Kidney capillary endothelial cell (primary cell): ENCODE data around the gene SLC2A5.
"Not testable (repeated sequence)": the region's sequence is repeated elsewhere in the genome, so short reads cannot be mapped to it uniquely, and the experiment has no call there.

Experiments used
- DNase-seq: peaks from one replicate; pipeline ENCODE4 v3.0.0-alpha.2; 2018; ENCODE audit warnings: low spot score

The SLC2A5 gene

GRCh38 chr1:9033363-9033762, 36.1 kb downstream of the SLC2A5 start:
- DNase-seq, result no peak

GRCh38 chr1:9031484-9032259, 37.8 kb downstream of the SLC2A5 start:
- DNase-seq, result no peak

DNA sequence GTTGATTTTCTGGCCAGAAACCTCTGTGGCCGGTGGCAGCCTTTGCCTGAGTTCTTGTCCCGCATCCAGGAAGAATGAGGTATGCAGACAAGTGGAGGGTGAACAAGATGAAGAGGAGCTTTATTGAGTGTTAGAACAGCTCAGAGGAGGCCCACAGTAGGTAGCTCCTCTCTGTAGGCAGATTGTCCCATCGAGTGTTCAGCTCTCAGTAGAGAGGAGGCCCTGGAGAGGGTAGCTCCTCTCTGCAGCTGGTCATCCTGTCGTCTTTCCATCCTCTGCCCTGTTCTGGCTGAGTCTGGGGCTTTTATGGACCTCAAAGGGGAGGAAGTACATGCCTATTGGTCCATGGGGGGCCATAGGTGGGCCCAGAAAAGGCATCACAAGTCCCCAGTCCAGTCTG, 38.4 kb downstream of the SLC2A5 start:
- DNase-seq, result not testable (repeated sequence)

GRCh38 chr1:9028921-9029705, 40.3 kb downstream of the SLC2A5 start:
- no peak for DNase-seq

DNA sequence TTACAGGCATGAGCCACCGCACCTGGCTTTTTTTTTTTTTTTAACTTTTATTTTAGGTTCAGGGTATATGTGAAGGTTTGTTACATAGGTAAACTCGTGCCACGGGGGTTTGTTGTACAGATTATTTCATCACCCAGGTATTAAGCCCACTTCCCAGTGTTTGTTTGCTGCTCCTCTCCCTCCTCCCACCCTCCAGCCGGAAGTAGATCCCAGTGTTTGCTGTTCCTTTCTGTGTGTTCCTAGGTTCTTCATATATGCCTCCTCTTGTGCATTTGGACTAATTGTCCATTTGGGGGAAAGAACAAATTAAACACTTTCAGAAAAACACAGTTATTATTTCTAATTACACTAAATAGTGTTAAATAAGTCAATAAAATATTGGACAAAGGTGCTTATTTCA, 42.1 kb downstream of the SLC2A5 start:
- DNase-seq, result no peak

DNA sequence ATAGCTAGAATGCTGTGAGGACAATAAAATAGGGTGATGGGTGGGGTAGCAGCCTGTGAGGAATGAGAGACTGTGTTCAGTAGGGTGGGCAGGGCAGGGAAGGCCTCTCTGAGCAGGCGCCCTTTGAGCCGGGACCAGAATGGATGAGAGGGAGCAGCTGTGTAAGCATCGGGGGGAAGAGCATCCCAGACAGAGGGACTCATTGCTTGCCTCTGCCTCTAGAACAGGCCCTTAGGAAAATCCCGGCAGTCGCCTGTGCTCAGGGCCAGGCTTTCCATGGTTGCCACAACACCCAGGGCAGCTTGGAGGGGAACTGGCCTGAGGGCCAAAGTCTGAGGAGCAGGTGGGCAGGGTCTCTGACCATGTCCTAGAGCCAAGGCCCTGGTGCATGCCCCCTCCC, 44.0 kb downstream of the SLC2A5 start:
- no peak for DNase-seq

GRCh38 chr1:9024837-9025236, 44.6 kb downstream of the SLC2A5 start:
- DNase-seq, result no peak

GRCh38 chr1:9022773-9023172, 46.7 kb downstream of the SLC2A5 start:
- no peak for DNase-seq

- DNase-seq, result not testable (repeated sequence)
These were observed 47.3 kb downstream of the SLC2A5 start for GRCh38 chr1:9022026-9022738.

DNA sequence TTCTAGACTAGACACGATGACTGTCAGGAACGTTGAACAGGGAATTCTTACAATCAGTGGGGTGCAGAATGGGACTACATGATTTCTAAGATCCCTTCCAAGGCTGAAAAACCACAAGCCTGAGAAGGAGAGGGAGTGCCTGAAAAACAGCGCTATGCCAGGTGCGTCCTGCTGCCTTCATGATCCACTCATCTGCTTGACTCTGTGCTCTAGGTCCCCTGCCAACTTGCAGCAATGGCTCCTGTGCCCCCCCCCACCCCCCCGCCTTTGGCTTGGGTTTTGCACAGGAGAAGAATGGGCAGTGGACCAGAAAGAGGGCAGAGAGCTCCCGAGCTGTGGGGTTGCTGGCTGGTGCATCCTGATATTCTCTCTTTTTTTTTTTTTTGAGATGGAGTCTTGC, 49.1 kb downstream of the SLC2A5 start:
- no peak for DNase-seq

GRCh38 chr1:9019896-9020295, 49.5 kb downstream of the SLC2A5 start:
- DNase-seq, result no peak

DNA sequence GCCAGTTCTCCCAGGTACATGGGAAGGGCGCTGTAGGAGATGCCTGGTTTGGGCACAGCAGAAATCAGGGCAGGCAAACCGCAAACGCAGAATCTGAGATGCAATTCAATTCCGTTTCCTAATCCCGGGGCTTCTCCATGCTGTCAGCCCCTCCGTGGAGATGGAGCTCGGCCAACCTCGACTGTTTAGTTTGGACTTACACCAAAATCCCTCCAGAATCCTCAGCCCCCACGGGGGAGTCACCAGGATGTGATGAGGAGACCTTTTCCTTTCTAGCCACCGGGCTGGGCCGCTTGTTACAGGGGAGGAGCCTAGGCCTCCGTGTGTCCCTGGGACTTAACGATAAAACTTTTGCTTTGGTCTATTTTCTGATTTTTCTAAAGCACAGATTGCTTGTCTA, 51.1 kb downstream of the SLC2A5 start:
- no peak for DNase-seq

- DNase-seq, result no peak
These were observed 53.0 kb downstream of the SLC2A5 start for GRCh38 chr1:9016455-9016854.

DNA sequence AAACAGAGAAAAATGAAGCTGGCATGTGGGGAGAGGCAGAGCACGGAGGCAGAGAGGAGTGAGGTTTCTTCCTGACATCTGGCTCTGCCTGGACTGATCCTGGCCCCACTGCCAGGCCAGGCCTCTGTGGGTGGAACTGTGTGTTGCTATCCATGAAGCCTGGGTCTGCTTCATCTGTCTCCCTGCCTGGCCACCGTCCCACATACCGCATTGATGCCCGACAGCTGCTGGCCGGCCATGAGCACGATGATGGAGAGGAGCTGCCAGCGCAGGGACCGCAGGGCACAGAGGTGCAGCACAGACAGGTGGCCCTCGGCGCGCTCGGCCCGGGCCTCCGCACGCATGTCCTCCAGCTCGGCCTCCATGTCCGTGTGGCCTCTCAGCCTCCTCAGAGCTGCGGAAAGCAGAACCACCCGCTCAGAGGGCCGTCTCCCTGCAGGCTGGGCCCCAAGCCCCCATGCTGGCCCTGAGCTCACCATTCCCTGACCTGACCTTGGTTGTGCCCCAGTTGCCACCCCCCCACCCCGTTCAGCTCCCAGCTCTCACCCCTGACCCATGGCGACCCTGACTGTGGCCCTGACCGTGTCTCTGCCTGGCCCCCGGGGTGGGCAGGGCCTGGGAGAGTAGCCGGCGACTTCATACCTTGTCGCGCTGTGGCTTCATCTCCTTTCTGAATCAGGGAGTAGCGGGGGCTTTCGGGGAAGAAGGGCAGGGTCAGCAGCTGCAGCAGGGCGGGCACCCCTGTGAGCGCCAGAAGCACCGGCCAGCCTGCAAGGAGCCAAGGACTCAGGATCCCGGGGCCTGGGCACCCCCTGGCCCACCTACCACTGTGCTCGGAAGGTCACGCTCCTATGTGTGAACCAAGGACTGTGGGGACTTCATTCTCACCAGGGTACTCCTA, 54.7 kb downstream of the SLC2A5 start:
- DNase-seq, result no peak

- no peak for DNase-seq
These were observed 55.6 kb downstream of the SLC2A5 start for GRCh38 chr1:9013819-9014218.

GRCh38 chr1:9010781-9011323, 58.6 kb downstream of the SLC2A5 start:
- DNase-seq, result no peak

- no peak for DNase-seq
These were observed 59.7 kb downstream of the SLC2A5 start for GRCh38 chr1:9009438-9010370.

DNA sequence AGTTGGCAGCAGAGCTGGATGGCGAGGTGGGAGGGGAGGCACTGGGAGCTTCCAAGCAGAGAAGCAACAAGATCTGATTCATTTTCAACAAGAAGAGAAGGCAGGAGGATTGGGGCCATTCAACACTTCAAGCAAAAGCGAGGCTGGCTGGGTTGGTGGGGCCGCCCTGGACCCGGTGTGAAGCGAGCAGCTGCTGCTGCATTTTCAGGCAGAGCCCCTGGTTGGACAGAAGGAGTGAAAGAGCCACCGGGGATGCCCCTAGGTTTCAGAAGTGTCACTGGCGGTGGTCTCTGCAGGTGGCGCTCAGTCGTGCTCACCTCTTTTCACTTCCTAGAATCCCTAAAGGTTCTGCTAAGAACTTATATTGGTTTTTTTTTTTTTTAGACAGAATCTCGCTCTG, 61.2 kb downstream of the SLC2A5 start:
- DNase-seq, result no peak

GRCh38 chr1:9006956-9007615, 62.3 kb downstream of the SLC2A5 start:
- no peak for DNase-seq

DNA sequence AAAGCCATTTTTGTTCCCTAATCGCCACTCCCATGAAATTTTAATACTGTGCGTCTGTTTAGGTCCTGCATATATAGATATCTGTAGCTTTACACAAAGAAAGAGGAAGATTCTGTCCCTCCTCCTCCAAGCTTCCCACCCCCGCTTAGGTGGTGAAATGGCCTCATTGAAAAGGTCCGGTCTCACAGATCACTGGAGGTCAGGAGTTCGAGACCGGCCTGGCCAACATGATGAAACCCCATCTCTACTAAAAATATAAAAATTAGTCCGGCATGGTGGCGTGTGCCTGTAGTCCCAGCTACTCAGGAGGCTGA, 64.1 kb downstream of the SLC2A5 start:
- DNase-seq, result no peak
